Suppressor macrophage treated with lipopolysaccharide for 1 hour (primary cell): ENCODE results near the gene CBS.
"Not testable (repeated sequence)": the region's sequence is repeated elsewhere in the genome, so short reads cannot be mapped to it uniquely, and the experiment has no call there.

ENCODE experiments used
- DNase-seq, 3 donors: peaks; one replicate each; pipeline ENCODE4 v3.0.0-alpha.2; 2020 to 2022

The CBS gene

GRCh38 chr21:43023175-43023574, 52.5 kb downstream of the CBS start:
- DNase-seq, result no peak

DNA sequence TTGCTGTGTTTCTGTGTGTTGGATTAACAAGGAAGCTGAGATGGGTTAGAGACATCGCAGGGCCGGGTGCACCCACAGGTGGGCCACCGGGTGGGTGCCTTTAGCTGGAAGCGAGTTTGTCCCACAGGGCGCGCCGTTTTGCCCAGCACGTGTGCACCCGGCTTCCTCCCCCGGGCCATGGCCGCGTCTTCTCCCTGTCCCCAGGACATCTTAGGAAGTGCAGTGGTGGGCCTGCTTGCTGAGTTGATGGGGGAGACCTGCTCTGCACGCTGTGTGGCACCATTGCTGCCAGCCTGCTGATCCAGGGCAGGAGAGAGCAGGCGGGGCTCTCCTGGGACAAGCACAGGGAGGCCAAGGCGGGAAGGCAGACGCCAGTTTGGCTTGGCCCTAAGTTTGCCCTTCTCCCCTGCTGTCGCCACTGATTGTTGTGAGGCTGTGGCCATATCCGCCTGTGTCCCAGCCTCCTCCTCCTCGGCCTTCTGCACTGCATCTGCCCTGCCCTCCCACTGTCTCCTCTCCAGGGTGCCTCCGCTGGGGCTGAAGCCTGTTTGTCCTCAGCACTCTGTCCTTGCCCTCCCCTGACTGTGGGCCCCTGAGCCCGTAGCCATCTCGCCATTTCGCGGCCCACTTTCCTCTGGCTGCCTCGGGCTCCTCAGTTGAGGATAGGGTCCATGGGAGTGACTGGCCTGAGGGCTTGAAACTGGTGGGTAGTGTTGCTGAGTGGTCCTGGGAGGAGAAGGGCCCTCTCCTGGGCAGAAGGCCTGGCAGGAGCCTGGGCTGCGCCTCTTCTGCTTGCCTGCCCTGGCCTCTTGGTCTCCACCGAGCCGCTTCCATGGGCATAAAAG, 53.7 kb downstream of the CBS start:
- DNase-seq, result no peak

DNA sequence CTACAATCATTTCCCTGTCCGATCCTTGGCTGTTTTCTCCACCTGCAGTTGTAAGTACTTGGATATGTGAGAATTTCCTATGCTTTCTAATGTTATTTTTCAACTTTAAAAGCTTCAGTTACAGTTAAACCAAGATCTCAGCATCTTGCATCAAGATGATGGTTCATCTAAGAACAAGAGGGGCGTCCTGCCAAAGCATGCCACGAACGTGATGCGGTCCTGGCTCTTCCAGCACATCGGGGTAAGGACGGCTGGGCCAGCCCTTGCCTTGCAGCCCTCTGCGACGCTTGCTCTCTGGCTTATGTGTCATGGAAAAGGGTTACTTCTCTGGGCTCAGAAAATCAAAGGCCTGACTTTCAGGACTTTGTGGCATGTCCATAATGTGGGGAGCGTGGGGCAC, 54.4 kb downstream of the CBS start:
- no peak for DNase-seq

DNA sequence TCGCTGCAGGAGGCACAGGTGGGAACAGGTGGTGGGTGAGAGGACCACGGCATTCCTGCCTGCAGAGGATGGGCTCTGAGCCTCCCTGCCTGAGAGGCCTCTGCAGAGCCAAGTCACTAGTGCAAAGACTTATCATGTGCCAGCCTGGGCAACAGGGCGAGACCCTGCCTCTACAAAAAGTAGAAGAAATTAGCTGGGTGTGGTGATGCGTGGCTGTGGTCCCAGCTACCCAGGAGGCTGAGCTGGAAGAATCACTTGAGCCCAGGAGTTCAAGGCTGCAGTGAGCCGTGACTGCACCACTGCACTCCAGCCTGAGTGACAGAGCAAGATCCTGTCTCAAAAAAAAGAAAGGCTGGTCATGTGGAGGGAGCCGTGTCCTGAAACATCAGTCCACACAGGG, 54.9 kb downstream of the CBS start:
- no peak for DNase-seq

DNA sequence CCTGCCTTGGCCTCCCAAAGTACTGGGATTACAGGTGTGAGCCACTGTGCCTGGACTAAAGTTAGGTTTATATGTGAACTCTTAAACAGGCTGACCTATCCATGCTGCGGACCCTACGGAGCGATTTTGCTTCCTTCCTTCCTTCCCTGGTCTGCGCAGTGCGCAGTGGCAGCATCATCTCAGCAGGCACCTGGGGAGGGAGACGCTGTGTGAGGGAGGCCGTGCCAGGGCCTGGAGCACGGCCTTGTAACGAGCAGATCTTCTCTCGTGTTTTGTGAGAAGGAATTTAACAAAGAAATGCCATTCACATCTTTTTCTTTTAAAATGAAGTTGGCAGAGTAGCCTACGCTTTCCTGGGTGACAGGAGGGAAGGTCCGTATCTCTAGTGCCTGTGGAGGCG, 55.5 kb downstream of the CBS start:
- no peak for DNase-seq

DNA sequence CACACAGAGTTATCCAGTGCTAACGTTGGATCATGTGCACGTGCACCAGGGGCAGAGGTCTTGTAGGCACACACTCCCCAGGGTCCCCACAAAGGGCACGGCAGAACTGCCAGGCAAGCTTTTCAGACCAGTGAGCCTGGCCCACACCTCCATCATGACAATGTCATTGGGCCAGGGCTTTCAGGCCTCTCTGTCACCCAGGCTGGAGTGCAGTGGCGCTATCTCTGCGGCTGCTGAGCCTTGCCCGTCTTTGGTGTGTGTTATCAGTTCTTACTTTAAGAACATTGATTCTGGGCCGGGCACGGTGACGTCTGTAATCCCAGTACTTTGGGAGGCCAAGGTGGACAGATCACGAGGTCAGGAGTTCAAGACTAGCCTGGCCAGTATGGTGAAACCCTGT, 57.1 kb downstream of the CBS start:
- DNase-seq, result no peak

- DNase-seq, result no peak
These were observed 58.9 kb downstream of the CBS start for GRCh38 chr21:43016728-43017127.

GRCh38 chr21:43015906-43016540, 59.6 kb downstream of the CBS start:
- no peak for DNase-seq

- peak in 1 of 3 donors; percentile 11 for DNase-seq
These were observed 63.0 kb downstream of the CBS start for GRCh38 chr21:43012596-43012995.

- DNase-seq, result no peak
These were observed 68.8 kb downstream of the CBS start for GRCh38 chr21:43006874-43007208.

DNA sequence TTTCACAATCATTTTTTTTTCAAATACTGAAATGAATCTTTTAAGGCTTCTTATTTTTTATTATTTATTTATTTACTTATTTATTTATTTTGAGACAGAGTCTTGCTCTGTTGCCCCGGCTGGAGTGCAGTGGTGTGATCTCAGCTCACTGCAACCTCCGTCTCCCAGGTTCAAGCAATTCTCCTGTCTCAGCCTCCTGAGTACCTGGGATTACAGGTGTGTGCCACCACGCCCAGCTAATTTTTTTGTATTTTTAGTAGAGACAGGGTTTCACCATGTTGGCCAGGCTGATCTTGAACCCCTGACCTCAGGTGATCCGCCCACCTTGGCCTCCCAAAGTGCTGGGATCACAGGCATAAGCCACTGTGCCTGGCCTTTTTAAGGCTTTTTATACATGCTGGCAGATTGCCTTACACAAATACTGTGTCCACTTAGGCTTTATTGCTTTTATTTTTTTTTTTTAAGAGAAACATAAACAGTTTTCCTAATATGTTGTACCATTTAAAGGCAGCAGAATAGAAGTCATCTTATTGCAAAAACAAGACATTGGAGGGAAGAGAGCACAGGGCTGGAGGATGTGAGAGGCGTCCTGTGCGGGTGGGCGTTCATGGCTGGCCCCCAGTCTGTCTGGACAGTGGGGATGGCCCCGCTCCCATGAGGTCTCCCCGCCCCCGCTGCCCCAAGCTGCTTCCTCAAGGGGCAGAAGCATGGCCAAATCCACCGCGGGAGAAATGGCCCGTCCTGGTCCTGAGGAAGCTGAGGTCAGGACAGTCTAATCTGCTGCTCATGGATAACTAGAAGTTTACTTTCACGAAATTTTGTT, 69.4 kb downstream of the CBS start:
- DNase-seq, result not testable (repeated sequence)

DNA sequence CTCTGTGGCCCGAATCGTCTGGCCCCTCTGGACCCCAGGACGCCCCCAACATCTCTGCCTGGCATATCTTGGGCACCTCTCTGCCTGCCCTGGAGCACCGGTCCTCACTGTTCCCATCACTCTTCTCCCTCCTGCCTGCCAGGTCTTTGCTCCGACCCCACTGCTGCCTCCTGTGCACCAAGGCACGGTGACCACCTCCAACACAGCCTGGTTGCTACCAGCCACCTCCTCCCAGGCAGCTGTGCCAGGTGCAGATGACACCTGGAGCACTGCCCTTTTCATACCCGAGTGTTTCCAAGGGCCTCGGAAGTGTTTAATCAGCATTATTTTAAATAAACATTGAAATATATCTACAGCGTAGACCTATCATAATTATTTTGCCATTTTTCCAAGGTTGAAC, 70.0 kb downstream of the CBS start:
- no peak for DNase-seq

DNA sequence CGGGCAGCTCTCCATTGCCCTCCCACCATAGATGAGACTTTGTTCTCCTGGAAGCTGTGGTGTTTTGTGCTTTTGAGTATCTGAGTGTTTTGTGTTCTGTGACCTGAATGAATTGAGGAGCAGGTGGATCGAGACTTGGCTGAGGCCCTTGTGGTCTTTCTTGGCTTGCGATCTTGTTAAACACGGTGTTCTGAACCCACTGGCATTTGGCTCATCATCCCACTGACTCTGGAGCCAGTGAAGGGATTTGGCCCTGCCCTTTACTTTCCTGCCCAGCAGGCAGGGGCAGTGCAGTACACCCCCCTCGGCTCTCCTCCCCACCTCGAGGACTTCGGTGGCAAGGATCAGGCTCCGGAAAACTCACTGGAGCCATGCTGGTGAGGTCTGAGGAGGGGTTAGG, 70.7 kb downstream of the CBS start:
- no peak for DNase-seq
